Spinal cord (tissue), 10 donors: ENCODE data around the gene GOLGA6L2. TPM values are rescaled to one million over a fixed set of nuclear protein-coding genes. Genes with fewer than 3 reads are reported as not detected.

ENCODE experiments used
- DNase-seq, 6 donors: peaks; one replicate each; pipeline versions ENCODE4 v3.0.0 to v3.0.0-alpha.2; 2013 to 2015; ENCODE audit warnings: low spot score in 6 of 6, low read depth in 4 of 6
- H3K27ac ChIP-seq: one replicate; pipeline ENCODE4 v1.5.1; 2013; ENCODE audit warnings: low read depth, low read length, control low read depth
- H3K27me3 ChIP-seq: one replicate; pipeline ENCODE4 v1.6.1; 2013; ENCODE audit warnings: low read length; ENCODE audit not compliant: control insufficient read depth, insufficient read depth
- H3K36me3 ChIP-seq: one replicate; pipeline ENCODE4 v1.6.1; 2013; ENCODE audit warnings: low read length; ENCODE audit not compliant: control insufficient read depth, insufficient read depth
- H3K4me1 ChIP-seq: one replicate; pipeline ENCODE4 v1.6.1; 2013; ENCODE audit warnings: low read length; ENCODE audit not compliant: control insufficient read depth, insufficient read depth
- H3K4me3 ChIP-seq: one replicate; pipeline ENCODE4 v1.5.1; 2013; ENCODE audit warnings: low read depth, low read length, control low read depth
- H3K9me3 ChIP-seq: one replicate; pipeline ENCODE4 v1.6.1; 2013; ENCODE audit warnings: low read length; ENCODE audit not compliant: control insufficient read depth, insufficient read depth
- WGBS: methylation state at CpG from one replicate; pipeline ENCODE4 v1.1.5; 2013; ENCODE audit warnings: missing lambda C conversion rate; ENCODE audit not compliant: insufficient coverage; 5-methylcytosine and 5-hydroxymethylcytosine counted together
- long read RNA-seq, 4 donors: transcript quantifications; one replicate each; lab custom pipeline, GENCODE V29; 2026
- polyA plus RNA-seq, 2 donors: library from polyadenylated mRNA; unstranded; fragments of 120-200 nt; gene quantifications; one replicate each; pipeline ENCODE4 v1.2.1, GENCODE V29; 2013; ENCODE audit not compliant: insufficient read length in 2 of 2
- total RNA-seq, 2 donors: library from RNA; depleted of rRNA in 1 of 2; stranded (reverse); fragments of 120-200 nt in 1 of 2; fragments of >200 nt in 1 of 2; gene quantifications; one replicate each; pipeline versions ENCODE4 v1.2.3 to v1.2.4, GENCODE V29; 2013 to 2014
- donor health status: healthy.

The GOLGA6L2 gene
- total RNA-seq (not detected), polyA plus RNA-seq (under 1 TPM; 0.35 to 0.60 TPM)
- long read RNA-seq, donor 1, result 0 reads
- long read RNA-seq, donor 2, result 0 reads
- long read RNA-seq, donor 3, result 0 reads
- long read RNA-seq, donor 4, result 0 reads

GRCh38 chr15:23447107-23447500 lies at the start of gene GOLGA6L2:
Gene GOLGA6L2 (minus strand): TSS chr15:23447243. CDS start chr15:23447181, 62 bp downstream.
- no peaks in the 10 kb centered on the region for H3K36me3 ChIP-seq
- no peak for DNase-seq
- no peaks in the 10 kb centered on the region for H3K4me1 ChIP-seq
- H3K4me3 ChIP-seq, result no peak within 1 kb of the TSS
- H3K9me3 ChIP-seq, result no peaks in the 10 kb centered on the region
- no peaks in the 10 kb centered on the region for H3K27me3 ChIP-seq
- 85% methylated on average over 7 of the region's 10 CpGs for WGBS
- no peak within 1 kb of the TSS for H3K27ac ChIP-seq

GRCh38 chr15:23484870-23485269 lies 37.8 kb upstream of the GOLGA6L2 start:
- no peak for DNase-seq
- Histone ChIP-seq H3K4me1 (no peaks in the 10 kb centered on the region), H3K36me3 (no peaks in the 10 kb centered on the region), H3K27ac (no peak overlapping the region), H3K4me3 (no peak overlapping the region), H3K9me3 (no peaks in the 10 kb centered on the region), H3K27me3 (no peaks in the 10 kb centered on the region)
- WGBS, result 89% methylated on average over 1 of the region's 2 CpGs

GRCh38 chr15:23483821-23484299 lies 36.8 kb upstream of the GOLGA6L2 start:
- WGBS, result no CpG with 5 or more reads among the region's 2 CpGs
- no peaks in the 10 kb centered on the region for H3K36me3 ChIP-seq
- DNase-seq, result no peak

DNA sequence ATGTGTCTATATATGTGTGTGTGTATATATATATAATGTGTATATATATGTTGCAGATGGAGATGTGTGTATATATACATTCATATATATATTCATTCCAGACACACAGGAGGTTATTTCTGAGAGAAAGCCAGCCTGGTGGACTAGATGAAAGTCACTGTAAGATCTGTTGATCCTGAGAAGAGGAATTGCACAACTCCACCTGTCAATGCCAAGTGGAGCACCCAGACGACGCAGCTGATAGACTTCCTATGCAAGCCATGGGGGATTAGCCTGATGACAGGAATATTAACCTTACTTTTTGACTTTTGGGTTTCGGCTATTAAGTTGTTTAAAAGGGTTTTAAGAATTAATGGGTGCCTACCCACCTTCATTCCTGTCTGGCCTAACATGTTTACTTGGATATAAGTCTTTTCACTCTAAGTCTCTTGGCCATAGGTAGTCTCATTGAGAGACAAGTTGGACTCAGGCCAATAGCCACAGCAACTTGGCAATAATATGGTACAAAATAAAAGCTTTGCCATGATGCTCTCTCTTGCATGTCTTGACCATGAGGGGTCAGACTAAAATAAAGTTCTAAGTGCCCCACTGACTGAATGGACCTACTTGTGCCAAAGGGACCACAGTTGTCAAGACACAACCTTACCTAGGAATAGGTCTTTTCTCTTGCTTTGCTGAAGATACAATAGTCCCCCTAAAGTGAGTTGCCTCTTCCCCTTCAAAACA lies 35.9 kb upstream of the GOLGA6L2 start:
- WGBS, result 30% methylated on average over 2 of the region's 3 CpGs

More at GRCh38 chr15:23483821-23484299, 36.8 kb upstream of the GOLGA6L2 start:
- H3K9me3 ChIP-seq, result no peaks in the 10 kb centered on the region
- no peak overlapping the region for H3K4me3 ChIP-seq
- no peak overlapping the region for H3K27ac ChIP-seq
- H3K4me1 ChIP-seq, result no peaks in the 10 kb centered on the region
- no peaks in the 10 kb centered on the region for H3K27me3 ChIP-seq

DNA sequence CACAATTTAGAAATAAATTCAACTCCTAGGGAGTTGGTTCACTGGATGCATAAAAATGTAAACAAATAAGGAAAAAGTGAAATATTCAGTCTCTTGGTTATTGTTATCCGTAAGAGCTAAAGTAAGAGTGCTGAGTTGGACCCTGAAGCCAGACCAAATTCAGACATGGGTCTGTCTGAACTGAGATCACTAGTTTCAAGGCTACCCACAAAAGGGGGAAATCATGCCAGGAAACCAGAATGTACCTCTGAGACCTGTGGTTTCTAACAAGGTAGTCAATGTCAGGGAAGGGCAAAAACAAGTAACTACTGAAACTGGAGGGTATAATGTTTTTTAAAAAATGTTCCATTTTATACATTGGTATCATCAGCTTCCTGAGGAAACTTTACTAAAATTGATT lies 35.2 kb upstream of the GOLGA6L2 start:
- Histone ChIP-seq H3K4me1 (no peaks in the 10 kb centered on the region), H3K4me3 (no peak overlapping the region), H3K27ac (no peak overlapping the region), H3K36me3 (no peaks in the 10 kb centered on the region), H3K9me3 (no peaks in the 10 kb centered on the region), H3K27me3 (no peaks in the 10 kb centered on the region)
- no peak for DNase-seq
- 43% methylated on average over 1 of the region's 1 CpG for WGBS

More for the DNA sequence above, 35.9 kb upstream of the GOLGA6L2 start:
- DNase-seq, result no peak
- H3K9me3 ChIP-seq, result no peaks in the 10 kb centered on the region
- H3K27me3 ChIP-seq, result no peaks in the 10 kb centered on the region
- H3K27ac ChIP-seq, result no peak overlapping the region
- H3K4me3 ChIP-seq, result no peak overlapping the region
- no peaks in the 10 kb centered on the region for H3K4me1 ChIP-seq
- no peaks in the 10 kb centered on the region for H3K36me3 ChIP-seq

DNA sequence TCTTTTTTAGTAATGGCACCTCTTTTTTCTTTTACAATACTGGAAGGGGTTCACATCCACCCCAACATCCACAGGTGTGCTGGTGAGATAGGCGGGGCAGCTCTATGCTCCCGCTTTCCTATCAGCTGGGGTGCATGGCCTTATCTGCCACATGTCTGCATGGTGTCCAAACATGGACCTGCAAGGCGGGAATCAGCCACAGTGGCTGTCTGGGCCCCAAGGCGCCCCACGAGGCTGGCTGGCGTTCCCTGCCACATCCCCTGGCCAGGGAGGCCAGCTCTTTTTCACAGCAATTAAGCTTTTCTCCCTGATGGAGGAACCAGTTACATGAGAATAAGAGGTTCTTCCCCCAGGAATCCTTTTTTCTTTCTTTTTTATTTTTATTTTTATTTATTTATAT lies 30.9 kb upstream of the GOLGA6L2 start:
- Histone ChIP-seq H3K9me3 (no peaks in the 10 kb centered on the region), H3K36me3 (no peaks in the 10 kb centered on the region), H3K27me3 (no peaks in the 10 kb centered on the region), H3K4me1 (no peaks in the 10 kb centered on the region), H3K27ac (no peak overlapping the region), H3K4me3 (no peak overlapping the region)
- 70% methylated on average over 5 of the region's 6 CpGs for WGBS
- no peak for DNase-seq

GRCh38 chr15:23472678-23473077 lies 25.6 kb upstream of the GOLGA6L2 start:
- DNase-seq, result no peak
- H3K4me3 ChIP-seq, result no peak overlapping the region
- no peaks in the 10 kb centered on the region for H3K27me3 ChIP-seq
- H3K27ac ChIP-seq, result no peak overlapping the region
- H3K36me3 ChIP-seq, result no peaks in the 10 kb centered on the region
- WGBS, result no CpG with 5 or more reads among the region's 3 CpGs
- H3K9me3 ChIP-seq, result no peaks in the 10 kb centered on the region
- no peaks in the 10 kb centered on the region for H3K4me1 ChIP-seq

GRCh38 chr15:23472033-23472432 lies 25.0 kb upstream of the GOLGA6L2 start:
- H3K36me3 ChIP-seq, result no peaks in the 10 kb centered on the region
- H3K4me3 ChIP-seq, result no peak overlapping the region
- no peaks in the 10 kb centered on the region for H3K9me3 ChIP-seq
- DNase-seq, result no peak
- no peaks in the 10 kb centered on the region for H3K4me1 ChIP-seq
- H3K27ac ChIP-seq, result no peak overlapping the region
- no CpG with 5 or more reads among the region's 1 CpG for WGBS
- no peaks in the 10 kb centered on the region for H3K27me3 ChIP-seq

GRCh38 chr15:23467110-23467600 lies 20.1 kb upstream of the GOLGA6L2 start:
- H3K4me1 ChIP-seq, result no peaks in the 10 kb centered on the region
- WGBS, result no CpG with 5 or more reads among the region's 3 CpGs
- H3K27me3 ChIP-seq, result no peaks in the 10 kb centered on the region
- H3K36me3 ChIP-seq, result no peaks in the 10 kb centered on the region
- peak; percentile 3 to 78 (median 12) for DNase-seq
- H3K4me3 ChIP-seq, result no peak overlapping the region
- H3K9me3 ChIP-seq, result no peaks in the 10 kb centered on the region
- H3K27ac ChIP-seq, result no peak overlapping the region

GRCh38 chr15:23457890-23458289 lies 10.8 kb upstream of the GOLGA6L2 start:
- Histone ChIP-seq H3K36me3 (no peaks in the 10 kb centered on the region), H3K4me1 (no peaks in the 10 kb centered on the region), H3K27ac (no peak overlapping the region), H3K4me3 (no peak overlapping the region), H3K9me3 (no peaks in the 10 kb centered on the region), H3K27me3 (no peaks in the 10 kb centered on the region)
- no peak for DNase-seq
- WGBS, result 88% methylated on average over 3 of the region's 5 CpGs
